H1 (cell line): Measurements from ENCODE around the gene CAMK1. TPM values are rescaled to one million over a fixed set of nuclear protein-coding genes. Genes with fewer than 3 reads are reported as not detected.

Source experiments
- CTCF ChIA-PET: fragments of 300-600 bp; sonication (Branson Sonifier 250); formaldehyde crosslinking; loops from one replicate; lab custom pipeline; 2021; ENCODE audit not compliant: partially characterized antibody; lab: Charles Lee
- POLR2A ChIA-PET: fragments of 300-600 bp; sonication (Branson Sonifier 250); formaldehyde crosslinking; loops from one replicate; lab custom pipeline; 2021; ENCODE audit warnings: inconsistent platforms; ENCODE audit not compliant: partially characterized antibody; lab: Charles Lee
- DNase-seq, 2 experiments: peaks; one replicate each; pipeline versions ENCODE4 v3.0.0 to v3.0.0-alpha.2; 2010 to 2022; ENCODE audit warnings: low spot score in 2 of 2, low read depth in 1 of 2, mixed read lengths in 1 of 2
- FAIRE-seq: peaks from 2 replicates; lab custom pipeline; 2011; peaks lifted over from hg19 to GRCh38; lab: Jason Lieb, UNC
- H2AFZ ChIP-seq: 2 replicates; pipeline ENCODE4 v1.8.1; 2012; ENCODE audit warnings: low read length, inconsistent platforms
- H2AK5ac ChIP-seq: 2 replicates; pipeline ENCODE4 v1.6.1; 2013; ENCODE audit warnings: low read depth, low read length
- H2BK120ac ChIP-seq: replicated peaks from 2 replicates; pipeline ENCODE3; 2013; ENCODE audit warnings: low read depth, low read length, inconsistent platforms
- H2BK12ac ChIP-seq: 2 replicates; pipeline ENCODE4 v1.6.1; 2013; ENCODE audit warnings: low read depth, low read length
- H2BK15ac ChIP-seq: 2 replicates; pipeline ENCODE4 v1.6.1; 2013; ENCODE audit warnings: low read length
- H2BK20ac ChIP-seq: 2 replicates; pipeline ENCODE4 v1.6.1; 2013; ENCODE audit warnings: low read length
- H2BK5ac ChIP-seq: 2 replicates; pipeline ENCODE4 v1.6.1; 2013; ENCODE audit warnings: low read depth, low read length
- H3K14ac ChIP-seq: 2 replicates; pipeline ENCODE4 v1.6.1; 2013; ENCODE audit warnings: inconsistent platforms; ENCODE audit not compliant: insufficient read length
- H3K18ac ChIP-seq: 2 replicates; pipeline ENCODE4 v1.6.1; 2013; ENCODE audit warnings: low read length; ENCODE audit errors: extremely low read depth
- H3K23ac ChIP-seq: 2 replicates; pipeline ENCODE4 v1.6.1; 2013; ENCODE audit warnings: inconsistent platforms; ENCODE audit not compliant: insufficient read length
- H3K23me2 ChIP-seq: 2 replicates; pipeline ENCODE4 v1.6.1; 2013; ENCODE audit warnings: low read depth, low read length
- H3K27ac ChIP-seq: 2 replicates; pipeline ENCODE4 v1.6.1; 2011; ENCODE audit warnings: low read depth, low read length, inconsistent platforms
- H3K27me3 ChIP-seq, 4 experiments: replicated peaks in 1 of 4; 1 replicate in 1 of 4; 2 replicates in 3 of 4; pipeline versions ENCODE4 v1.6.1 to v1.8.1; 2011 to 2013; ENCODE audit warnings: low read length in 3 of 4, mild to moderate bottlenecking in 3 of 4, inconsistent platforms in 2 of 4, mixed read lengths in 2 of 4, moderate library complexity in 1 of 4; ENCODE audit not compliant: control insufficient read depth in 3 of 4, insufficient read depth in 3 of 4; ENCODE audit errors: extremely low read depth in 1 of 4
- H3K36me3 ChIP-seq, 4 experiments: 2 replicates each; pipeline versions ENCODE4 v1.6.1 to v1.8.1; 2011 to 2013; ENCODE audit warnings: mild to moderate bottlenecking in 4 of 4, low read length in 3 of 4, moderate library complexity in 2 of 4, control low read depth in 1 of 4, inconsistent platforms in 1 of 4; ENCODE audit not compliant: insufficient read depth in 4 of 4, control insufficient read depth in 2 of 4
- H3K4ac ChIP-seq: replicated peaks from 2 replicates; pipeline ENCODE3; 2013; ENCODE audit warnings: low read length, low read depth, mixed read lengths, inconsistent platforms; ENCODE audit not compliant: insufficient read length
- H3K4me1 ChIP-seq, 4 experiments: replicated peaks in 1 of 4; 1 replicate in 1 of 4; 2 replicates in 3 of 4; pipeline versions ENCODE4 v1.6.1 to v1.8.1; 2011 to 2013; ENCODE audit warnings: low read length in 3 of 4, inconsistent platforms in 2 of 4, mixed read lengths in 1 of 4; ENCODE audit not compliant: insufficient read depth in 4 of 4, control insufficient read depth in 3 of 4
- H3K4me2 ChIP-seq, 2 experiments: 2 replicates each; pipeline versions ENCODE4 v1.6.1 to v1.8.1; 2011 to 2013; ENCODE audit warnings: low read depth in 2 of 2, low read length in 2 of 2, control low read depth in 1 of 2, inconsistent platforms in 1 of 2, mild to moderate bottlenecking in 1 of 2; ENCODE audit not compliant: insufficient read depth in 1 of 2
- H3K4me3 ChIP-seq, 4 experiments: fragments of 200-600, 300-600 bp in 1 of 4; sonication (generic), shearing (Covaris generic), sonication (Bioruptor Twin) in 1 of 4; 2 replicates each; pipeline versions ENCODE4 v1.5.1 to v1.8.1; 2011 to 2016; ENCODE audit warnings: low read length in 4 of 4, low read depth in 3 of 4, control low read depth in 2 of 4, inconsistent platforms in 2 of 4, mild to moderate bottlenecking in 2 of 4, mixed read lengths in 1 of 4, moderate library complexity in 1 of 4; ENCODE audit not compliant: insufficient read depth in 2 of 4; ENCODE audit errors: extremely low read depth in 1 of 4
- H3K56ac ChIP-seq: replicated peaks from 2 replicates; pipeline ENCODE3; 2013; ENCODE audit warnings: low read depth, mild to moderate bottlenecking, mixed read lengths, low read length, inconsistent platforms; ENCODE audit not compliant: insufficient read length
- H3K79me1 ChIP-seq: 2 replicates; pipeline ENCODE4 v1.6.1; 2013; ENCODE audit warnings: low read depth, low read length, control low read depth
- H3K79me2 ChIP-seq, 2 experiments: 2 replicates each; pipeline versions ENCODE4 v1.6.1 to v1.8.1; 2012 to 2013; ENCODE audit warnings: low read length in 2 of 2, mild to moderate bottlenecking in 2 of 2, inconsistent platforms in 1 of 2; ENCODE audit not compliant: insufficient read depth in 2 of 2, control insufficient read depth in 1 of 2
- H3K9ac ChIP-seq, 4 experiments: replicated peaks in 1 of 4; 1 replicate in 1 of 4; 2 replicates in 3 of 4; pipeline versions ENCODE4 v1.6.1 to v1.8.1; 2011 to 2013; ENCODE audit warnings: low read depth in 3 of 4, low read length in 3 of 4, control low read depth in 2 of 4, mild to moderate bottlenecking in 2 of 4, moderate library complexity in 2 of 4, inconsistent platforms in 1 of 4; ENCODE audit errors: extremely low read depth in 1 of 4
- H3K9me3 ChIP-seq, 2 experiments: 2 replicates each; pipeline versions ENCODE4 v1.6.1 to v1.8.1; 2012 to 2013; ENCODE audit warnings: mild to moderate bottlenecking in 2 of 2, moderate library complexity in 2 of 2, control low read depth in 1 of 2, inconsistent platforms in 1 of 2, low read depth in 1 of 2, low read length in 1 of 2, mixed read lengths in 1 of 2; ENCODE audit not compliant: insufficient read depth in 2 of 2
- H4K20me1 ChIP-seq, 2 experiments: replicated peaks in 1 of 2; 2 replicates each; pipeline versions ENCODE3 to v1.8.1; 2011 to 2013; ENCODE audit warnings: inconsistent platforms in 2 of 2, low read length in 2 of 2, mild to moderate bottlenecking in 1 of 2; ENCODE audit not compliant: insufficient read depth in 2 of 2, control insufficient read depth in 1 of 2
- H4K5ac ChIP-seq: 2 replicates; pipeline ENCODE4 v1.6.1; 2013; ENCODE audit warnings: low read length, low read depth, mixed read lengths, inconsistent platforms; ENCODE audit not compliant: insufficient read length
- H4K8ac ChIP-seq: 2 replicates; pipeline ENCODE4 v1.8.0; 2013; ENCODE audit warnings: mild to moderate bottlenecking, moderate library complexity, low read length, inconsistent platforms; ENCODE audit not compliant: insufficient read depth; ENCODE audit errors: extremely low read depth
- H4K91ac ChIP-seq: replicated peaks from 2 replicates; pipeline ENCODE3; 2013; ENCODE audit warnings: low read length, mixed read lengths, inconsistent platforms; ENCODE audit not compliant: insufficient read length
- ASH2L ChIP-seq: fragments of 200-600, 300-600 bp; sonication (generic); IDR thresholded peaks from one replicate; pipeline ENCODE4 v1.7.1; 2017; ENCODE audit warnings: low read length
- BACH1 ChIP-seq: IDR thresholded peaks from 2 replicates; pipeline ENCODE4 v1.6.1; 2012; ENCODE audit warnings: low read length, improper control_type of control experiment
- BRCA1 ChIP-seq: IDR thresholded peaks from 2 replicates; pipeline ENCODE4 v1.6.1; 2012; ENCODE audit warnings: low read depth, low read length, improper control_type of control experiment
- CBX5 ChIP-seq: fragments of 300-800, 300-1000 bp; sonication (generic); IDR thresholded peaks from 2 replicates; pipeline ENCODE4 v1.7.1; 2016; ENCODE audit warnings: antibody characterized with exemption, low read length, low read depth
- CREB1 ChIP-seq: IDR thresholded peaks from 2 replicates; pipeline ENCODE4 v1.6.1; 2012; ENCODE audit warnings: inconsistent platforms
- JUND ChIP-seq: IDR thresholded peaks from 2 replicates; pipeline ENCODE4 v1.6.1; 2011; ENCODE audit warnings: mild to moderate bottlenecking, improper control_type of control experiment, low read length
- KDM5A ChIP-seq: fragments of 200-600 bp; IDR thresholded peaks from 2 replicates; pipeline ENCODE4 v1.7.1; 2012; ENCODE audit warnings: mild to moderate bottlenecking, low read length, inconsistent platforms, mixed read lengths
- PHF8 ChIP-seq: fragments of 200-600 bp; sonication (generic); conservative IDR thresholded peaks from 2 replicates; pipeline ENCODE4 v1.7.1; 2012; ENCODE audit warnings: low read depth, mild to moderate bottlenecking, inconsistent platforms, low read length, moderate library complexity
- SIN3A ChIP-seq, 2 experiments: IDR thresholded peaks in 1 of 2; conservative IDR thresholded peaks in 1 of 2; 2 replicates each; pipeline ENCODE4 v1.6.1; 2011 to 2012; ENCODE audit warnings: low read length in 2 of 2, improper control_type of control experiment in 1 of 2, low read depth in 1 of 2, mild to moderate bottlenecking in 1 of 2
- SP4 ChIP-seq: IDR thresholded peaks from 2 replicates; pipeline ENCODE4 v1.6.1; 2012; ENCODE audit warnings: low read length, inconsistent platforms
- WGBS, 2 experiments: shearing (Covaris generic) in 1 of 2; methylation state at CpG; one replicate each; pipeline versions ENCODE4 v1.1.6 to v1.1.7; 2013 to 2015; ENCODE audit warnings: low lambda C conversion rate in 2 of 2, mixed read lengths in 2 of 2, inconsistent platforms in 1 of 2, low coverage in 1 of 2, missing lambda C conversion rate in 1 of 2; ENCODE audit not compliant: insufficient replicate concordance in 2 of 2, insufficient coverage in 1 of 2, insufficient read length in 1 of 2; ENCODE audit errors: extremely low coverage in 1 of 2, missing lambda C conversion rate in 1 of 2; 5-methylcytosine and 5-hydroxymethylcytosine counted together
- polyA plus RNA-seq, 7 experiments: library from polyadenylated mRNA; depleted of rRNA in 3 of 7; stranded (reverse) in 5 of 7; unstranded in 2 of 7; fragments of >200 nt in 5 of 7; fragments of 200-250 nt in 2 of 7; gene quantifications; 1 replicate in 5 of 7; 2 replicates in 1 of 7; 4 replicates in 1 of 7; pipeline versions ENCODE4 v1.2.1 to v1.2.3, GENCODE V29; 2011 to 2013; ENCODE audit warnings: missing spikeins in 2 of 7, mixed read lengths in 2 of 7
- total RNA-seq: library from RNA; stranded (reverse); fragmentation: NEBNext Ultra II Directional; extraction: Animal tissue kit (Norgen Biotek cat#: 25700); gene quantifications from 2 replicates; pipeline ENCODE4 v1.2.1, GENCODE V29; 2021
- TF ChIP-seq, protein P1 (sequence below): IDR thresholded peaks from 2 replicates; pipeline ENCODE4 v1.6.1; 2011; ENCODE audit warnings: low read length, improper control_type of control experiment
- TF ChIP-seq, protein P2 (sequence below): IDR thresholded peaks from 2 replicates; pipeline ENCODE4 v1.6.1; 2012; ENCODE audit warnings: low read length, inconsistent platforms

The CAMK1 gene
- total and polyA plus RNA-seq, 2 of the 8 experiments (the other 6 are each of a cell fraction or from before 2014, with no cell fraction given) = 4.9 to 5.1 TPM

DNA sequence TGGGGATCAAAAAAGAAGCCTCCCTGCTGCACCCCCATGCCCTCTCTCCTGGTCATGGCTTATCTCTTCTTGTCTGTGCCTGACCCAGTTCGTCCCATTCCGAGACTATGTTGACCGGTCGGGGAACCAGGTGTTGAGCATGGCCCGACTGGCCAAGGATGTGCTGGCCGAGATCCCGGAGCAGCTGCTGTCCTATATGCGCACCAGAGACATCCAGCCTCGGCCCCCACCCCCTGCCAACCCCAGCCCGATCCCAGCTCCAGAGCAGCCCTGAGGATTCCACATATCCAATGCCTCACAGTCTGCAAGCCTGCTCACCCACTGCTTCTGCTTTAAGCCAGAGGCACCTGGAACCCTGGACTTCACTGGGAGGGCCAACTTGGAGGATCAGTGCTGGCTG lies 40.3 kb downstream of the CAMK1 start:
- H3K14ac ChIP-seq = no peak overlapping the region
- peaks cover 0 to 4% (median 2%) of the 10 kb centered on the region in 4 experiments; a peak in 6 of 8 replicates for H3K36me3 ChIP-seq
- H3K56ac ChIP-seq = no peak overlapping the region
- H2BK15ac ChIP-seq = no peak overlapping the region
- no peak overlapping the region for H3K18ac ChIP-seq
- H3K79me1 ChIP-seq = peaks cover 18% of the 10 kb centered on the region
- H4K5ac ChIP-seq = no peak overlapping the region
- no peaks in the 10 kb centered on the region for H3K27me3 ChIP-seq
- no peak overlapping the region for H2BK120ac ChIP-seq
- H2BK12ac ChIP-seq = no peak overlapping the region
- H3K4me1 ChIP-seq = peaks cover 0 to 8% (median 6%) of the 10 kb centered on the region in 4 experiments; a peak in 6 of 7 replicates
- WGBS, 2 experiments = 90% methylated on average over 10 of the region's 10 CpGs; no CpG with 5 or more reads in 1 of the 2 experiments
- no peak overlapping the region for H3K4ac ChIP-seq
- no peak overlapping the region for H3K9ac ChIP-seq
- H4K8ac ChIP-seq = no peak overlapping the region
- no peak overlapping the region for H2BK20ac ChIP-seq
- ChIA-PET CTCF (interaction anchor here (0.7 to 8.6 kb wide), 6 partner anchors 8 to 227 kb away, joined by 3 to 109 read pairs (median 18); no protein-coding TSS in a partner anchor), POLR2A (interaction anchor here (1.9 to 8.4 kb wide), 5 partner anchors 20 to 332 kb away, joined by 4 to 60 read pairs (median 13); partner anchors contain the start of genes ARPC4, CPNE9, OGG1 and SETD5)
- H3K79me2 ChIP-seq = peaks cover 13 to 24% of the 10 kb centered on the region in 2 experiments
- FAIRE-seq (no peak), DNase-seq (no peak)
- no peaks in the 10 kb centered on the region for H3K9me3 ChIP-seq
- H3K23me2 ChIP-seq = peaks cover 8% of the 10 kb centered on the region
- H3K23ac ChIP-seq = no peak overlapping the region
- no peak overlapping the region for H2BK5ac ChIP-seq
- no peak overlapping the region for H4K91ac ChIP-seq
- peaks cover 3 to 18% of the 10 kb centered on the region in 2 experiments for H4K20me1 ChIP-seq
- H2AK5ac ChIP-seq = no peak overlapping the region
- H3K4me3 ChIP-seq = no peak overlapping the region
- H3K4me2 ChIP-seq = no peak overlapping the region
- no peak overlapping the region for H3K27ac ChIP-seq
- H2AFZ ChIP-seq = no peak overlapping the region
- no peak for TF ChIP-seq CREB1
- TF ChIP-seq BRCA1 = no peak
- TF ChIP-seq, protein P1, sequence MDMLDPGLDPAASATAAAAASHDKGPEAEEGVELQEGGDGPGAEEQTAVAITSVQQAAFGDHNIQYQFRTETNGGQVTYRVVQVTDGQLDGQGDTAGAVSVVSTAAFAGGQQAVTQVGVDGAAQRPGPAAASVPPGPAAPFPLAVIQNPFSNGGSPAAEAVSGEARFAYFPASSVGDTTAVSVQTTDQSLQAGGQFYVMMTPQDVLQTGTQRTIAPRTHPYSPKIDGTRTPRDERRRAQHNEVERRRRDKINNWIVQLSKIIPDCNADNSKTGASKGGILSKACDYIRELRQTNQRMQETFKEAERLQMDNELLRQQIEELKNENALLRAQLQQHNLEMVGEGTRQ = no peak
- TF ChIP-seq BACH1 = no peak
- TF ChIP-seq CBX5 = no peak
- TF ChIP-seq KDM5A = no peak
- TF ChIP-seq SIN3A (conservative IDR thresholded peaks at IDR 0.05 in 1 of 2, IDR thresholded peaks at IDR 0.05 in 1 of 2; ENCODE audit: low read depth in 1 of 2, low read length in 2 of 2) = no peak
- TF ChIP-seq ASH2L = no peak
- TF ChIP-seq, protein P2, sequence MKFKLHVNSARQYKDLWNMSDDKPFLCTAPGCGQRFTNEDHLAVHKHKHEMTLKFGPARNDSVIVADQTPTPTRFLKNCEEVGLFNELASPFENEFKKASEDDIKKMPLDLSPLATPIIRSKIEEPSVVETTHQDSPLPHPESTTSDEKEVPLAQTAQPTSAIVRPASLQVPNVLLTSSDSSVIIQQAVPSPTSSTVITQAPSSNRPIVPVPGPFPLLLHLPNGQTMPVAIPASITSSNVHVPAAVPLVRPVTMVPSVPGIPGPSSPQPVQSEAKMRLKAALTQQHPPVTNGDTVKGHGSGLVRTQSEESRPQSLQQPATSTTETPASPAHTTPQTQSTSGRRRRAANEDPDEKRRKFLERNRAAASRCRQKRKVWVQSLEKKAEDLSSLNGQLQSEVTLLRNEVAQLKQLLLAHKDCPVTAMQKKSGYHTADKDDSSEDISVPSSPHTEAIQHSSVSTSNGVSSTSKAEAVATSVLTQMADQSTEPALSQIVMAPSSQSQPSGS = no peak
- no peak for TF ChIP-seq JUND
- TF ChIP-seq PHF8 = no peak
- no peak for TF ChIP-seq SP4
